ENCODE data around the gene ABT1.

DNA sequence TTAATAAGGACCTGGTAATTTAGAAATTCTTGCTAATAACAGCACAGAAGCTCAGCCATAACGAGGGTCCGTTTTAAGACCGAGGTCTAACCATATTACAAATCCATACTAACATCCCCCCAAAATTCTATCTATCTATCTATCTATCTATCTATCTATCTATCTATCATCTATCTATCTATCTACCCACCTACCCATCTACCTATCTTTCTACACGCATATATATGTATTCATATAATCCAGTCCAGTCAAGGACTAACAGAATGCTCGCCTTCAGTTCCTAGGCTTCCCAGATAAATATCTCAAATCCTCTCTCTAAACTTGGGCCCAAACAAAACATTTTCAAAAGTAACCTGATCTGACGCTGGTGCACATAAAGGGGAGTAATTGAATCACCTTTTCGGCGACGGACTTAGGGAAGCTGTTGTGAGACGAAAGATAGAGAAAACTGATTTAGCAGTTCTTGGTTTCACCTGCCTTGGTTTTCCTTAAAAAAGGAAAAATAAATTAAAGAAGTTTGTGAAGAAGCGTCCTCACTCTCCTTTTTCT lies 44.0 kb upstream of the ABT1 start:
- TF ChIP-seq, protein P1, sequence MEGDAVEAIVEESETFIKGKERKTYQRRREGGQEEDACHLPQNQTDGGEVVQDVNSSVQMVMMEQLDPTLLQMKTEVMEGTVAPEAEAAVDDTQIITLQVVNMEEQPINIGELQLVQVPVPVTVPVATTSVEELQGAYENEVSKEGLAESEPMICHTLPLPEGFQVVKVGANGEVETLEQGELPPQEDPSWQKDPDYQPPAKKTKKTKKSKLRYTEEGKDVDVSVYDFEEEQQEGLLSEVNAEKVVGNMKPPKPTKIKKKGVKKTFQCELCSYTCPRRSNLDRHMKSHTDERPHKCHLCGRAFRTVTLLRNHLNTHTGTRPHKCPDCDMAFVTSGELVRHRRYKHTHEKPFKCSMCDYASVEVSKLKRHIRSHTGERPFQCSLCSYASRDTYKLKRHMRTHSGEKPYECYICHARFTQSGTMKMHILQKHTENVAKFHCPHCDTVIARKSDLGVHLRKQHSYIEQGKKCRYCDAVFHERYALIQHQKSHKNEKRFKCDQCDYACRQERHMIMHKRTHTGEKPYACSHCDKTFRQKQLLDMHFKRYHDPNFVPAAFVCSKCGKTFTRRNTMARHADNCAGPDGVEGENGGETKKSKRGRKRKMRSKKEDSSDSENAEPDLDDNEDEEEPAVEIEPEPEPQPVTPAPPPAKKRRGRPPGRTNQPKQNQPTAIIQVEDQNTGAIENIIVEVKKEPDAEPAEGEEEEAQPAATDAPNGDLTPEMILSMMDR (conservative IDR thresholded peaks at IDR 0.05; ENCODE audit: low read length) = no peak
- no peak for TF ChIP-seq EZH2phosphoT487 (IDR thresholded peaks at IDR 0.05; ENCODE audit: borderline replicate concordance, low read depth, low read length)
